NCI-H82 (cell line): ENCODE measurements around the gene LCE2C.
"Not testable (repeated sequence)": the region's sequence is repeated elsewhere in the genome, so short reads cannot be mapped to it uniquely, and the experiment has no call there.

ENCODE experiments used
- DNase-seq: peaks from one replicate; lab custom pipeline; 2025; lab: John Stamatoyannopoulos, UW

LCE2C gene

GRCh38 chr1:152674983-152675382 is at the start of gene LCE2C:
Gene LCE2C, plus strand, starts transcription at chr1:152675279. Its CDS starts 737 bp downstream, at chr1:152676016.
- not testable (repeated sequence) for DNase-seq

GRCh38 chr1:152626744-152627143 is 48.3 kb upstream of the LCE2C start:
- no peak for DNase-seq

GRCh38 chr1:152630596-152630995 is 44.5 kb upstream of the LCE2C start:
- DNase-seq = no peak

- DNase-seq = no peak
Observed at GRCh38 chr1:152640351-152640750, 34.7 kb upstream of the LCE2C start.

- DNase-seq = no peak
Observed at GRCh38 chr1:152643945-152644344, 31.1 kb upstream of the LCE2C start.

GRCh38 chr1:152645146-152645545 is 29.9 kb upstream of the LCE2C start:
- DNase-seq = no peak

- no peak for DNase-seq
Observed at GRCh38 chr1:152646656-152647055, 28.4 kb upstream of the LCE2C start.

- peak; percentile 81 for DNase-seq
Observed at GRCh38 chr1:152654110-152654509, 21.0 kb upstream of the LCE2C start.

- no peak for DNase-seq
Observed at GRCh38 chr1:152656459-152656858, 18.6 kb upstream of the LCE2C start.

GRCh38 chr1:152657677-152658076 is 17.4 kb upstream of the LCE2C start:
- no peak for DNase-seq

GRCh38 chr1:152658649-152659048 is 16.4 kb upstream of the LCE2C start:
- DNase-seq = no peak

GRCh38 chr1:152663098-152663497 is 12.0 kb upstream of the LCE2C start, which contains the start of gene LCE2D:
Gene LCE2D, plus strand, starts transcription at chr1:152663380. Its CDS starts 726 bp downstream, at chr1:152664106.
- no peak for DNase-seq

- not testable (repeated sequence) for DNase-seq
Observed at GRCh38 chr1:152666171-152666570, 8.9 kb upstream of the LCE2C start.

- no peak for DNase-seq
Observed at GRCh38 chr1:152667648-152668047, 7.4 kb upstream of the LCE2C start.

- DNase-seq = no peak
Observed at GRCh38 chr1:152673016-152673415, 2.1 kb upstream of the LCE2C start.

- no peak for DNase-seq
Observed at GRCh38 chr1:152679459-152679858, 4.4 kb downstream of the LCE2C start.

GRCh38 chr1:152681616-152682015 is 6.5 kb downstream of the LCE2C start:
- peak; percentile 13 for DNase-seq

- no peak for DNase-seq
Observed at GRCh38 chr1:152683846-152684245, 8.8 kb downstream of the LCE2C start.

- DNase-seq = not testable (repeated sequence)
Observed at GRCh38 chr1:152685823-152686222, 10.7 kb downstream of the LCE2C start, which contains the start of gene LCE2B. Gene LCE2B, plus strand, starts transcription at chr1:152686123. Its CDS starts 721 bp downstream, at chr1:152686844.

- DNase-seq = no peak
Observed at GRCh38 chr1:152697701-152698600, 22.9 kb downstream of the LCE2C start, which contains the start of gene LCE2A. Gene LCE2A, plus strand, starts transcription at chr1:152698345. Its CDS starts 557 bp downstream, at chr1:152698902.

GRCh38 chr1:152699746-152700145 is 24.7 kb downstream of the LCE2C start:
- no peak for DNase-seq

GRCh38 chr1:152707860-152708259 is 32.8 kb downstream of the LCE2C start, which contains the start of gene LCE4A:
Gene LCE4A, plus strand, starts transcription at chr1:152708160. Its CDS starts 916 bp downstream, at chr1:152709076.
- no peak for DNase-seq

GRCh38 chr1:152718238-152718637 is 43.2 kb downstream of the LCE2C start:
- DNase-seq = no peak
